Muscle of arm (tissue), 14 donors: Measurements from ENCODE around the gene NPAS4. TPM values are rescaled to one million over a fixed set of nuclear protein-coding genes. Genes with fewer than 3 reads are reported as not detected.
A peak's percentile ranks its signal among the peaks of the same experiment; 100 is the strongest.
"Not testable (repeated sequence)": the region's sequence is repeated elsewhere in the genome, so short reads cannot be mapped to it uniquely, and the experiment has no call there.

Source experiments
- DNase-seq: peaks from one replicate; pipeline ENCODE4 v3.0.0-alpha.2; 2013
- long read RNA-seq, 11 donors: transcript quantifications; one replicate each; lab custom pipeline, GENCODE V29; 2026
- polyA plus RNA-seq, 12 donors: library from polyadenylated mRNA; unstranded; fragments of 120-200 nt; gene quantifications; one replicate each; pipeline ENCODE4 v1.2.1, GENCODE V29; 2013; ENCODE audit not compliant: insufficient read length in 12 of 12

NPAS4 gene
- polyA plus RNA-seq: under 1 TPM in 8 of 12 donors, not detected in 4; 0.07 to 0.58 (median 0.22) TPM
- long read RNA-seq, donor 1, partial matches to known transcripts: 0 of 1 reads
- long read RNA-seq, donor 1, other reads (novel, unspliced or antisense): 0 of 1 reads
- long read RNA-seq, donor 2: 0 reads
- long read RNA-seq, donor 3: 0 reads
- long read RNA-seq, donor 4: 0 reads
- long read RNA-seq, donor 5: 0 reads
- long read RNA-seq, donor 6: 0 reads
- long read RNA-seq, donor 7: 0 reads
- long read RNA-seq, donor 8: 0 reads
- long read RNA-seq, donor 9: 0 reads
- long read RNA-seq, donor 10: 0 reads
- long read RNA-seq, donor 11: 0 reads

- no peak for DNase-seq
Measured at GRCh38 chr11:66420671-66421476, at the start of gene NPAS4. Gene NPAS4 (plus strand): TSS chr11:66421035. CDS start chr11:66421180, 145 bp downstream.

DNA sequence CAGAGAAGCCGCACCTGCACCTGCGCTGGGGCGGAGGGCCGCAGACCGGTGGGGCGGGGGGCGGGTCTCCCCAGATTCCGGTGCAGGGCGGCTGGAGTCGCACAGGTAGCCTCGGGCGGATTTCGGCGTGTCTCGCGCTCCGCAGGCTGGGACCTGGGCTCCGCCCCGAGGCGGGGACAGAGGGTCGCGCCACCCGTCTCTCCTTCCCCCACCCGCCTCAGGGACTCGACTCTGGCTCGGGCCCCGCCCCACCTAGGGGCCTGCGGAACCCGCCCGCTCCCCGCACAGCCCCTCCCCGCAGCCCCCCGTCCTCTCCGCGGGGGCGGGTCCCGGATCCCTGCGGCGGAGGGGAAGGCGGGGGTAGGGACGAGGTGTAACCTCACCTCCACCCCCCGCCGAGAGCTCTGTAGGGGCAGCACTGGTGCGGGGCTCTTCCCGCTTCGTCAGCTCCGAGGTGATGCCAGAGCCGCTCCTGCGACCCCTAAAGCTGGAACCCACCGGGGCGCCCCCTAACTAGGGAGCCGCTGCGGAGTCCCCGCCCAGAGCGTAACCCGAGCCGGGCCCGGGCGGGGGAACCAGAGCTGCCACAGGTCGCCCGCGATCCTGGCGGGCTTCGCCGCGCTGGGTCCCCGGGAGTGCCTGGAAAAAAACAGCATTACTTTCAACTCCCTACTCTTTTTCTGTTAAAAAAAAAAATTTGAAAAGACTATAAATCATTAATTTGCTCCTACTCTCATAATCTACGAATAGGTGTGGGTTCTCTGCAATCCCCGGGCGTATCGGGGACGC, 49.0 kb upstream of the NPAS4 start, which contains the start of gene SLC29A2:
TSS of gene SLC29A2 (minus strand) at position 134 of the 789 bp plus-strand sequence. CDS start 169 bp downstream, outside the sequence.
- DNase-seq: no peak

- DNase-seq: no peak
Measured at GRCh38 chr11:66373265-66373664, 47.6 kb upstream of the NPAS4 start.

DNA sequence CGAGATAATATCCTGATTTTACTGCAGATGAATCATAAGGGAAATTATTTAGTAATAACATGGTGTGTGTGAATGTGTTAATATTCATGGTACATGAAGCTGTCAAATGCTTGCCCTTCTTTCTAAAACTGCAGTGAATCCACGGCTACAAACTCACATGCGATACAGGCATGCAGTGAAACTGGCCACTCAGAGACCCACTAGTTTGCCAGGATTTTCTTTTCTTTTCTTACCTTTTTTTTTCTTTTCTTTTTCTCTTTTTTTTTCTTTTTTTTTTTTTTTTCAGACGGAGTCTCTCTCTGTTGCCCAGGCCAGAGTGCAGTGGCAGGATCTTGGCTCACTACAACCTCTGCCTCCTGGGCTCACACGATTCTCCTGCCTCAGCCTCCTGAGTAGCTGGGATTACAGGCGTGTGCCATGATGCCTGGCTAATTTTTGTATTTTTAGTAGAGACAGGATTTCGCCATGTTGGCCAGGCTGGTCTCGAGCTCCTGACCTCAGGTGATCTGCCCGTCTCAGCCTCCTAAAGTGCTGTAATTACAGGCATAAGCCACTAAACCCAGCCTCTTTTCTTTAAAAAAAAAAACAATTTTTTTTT, 47.0 kb upstream of the NPAS4 start:
- DNase-seq: not testable (repeated sequence)

DNA sequence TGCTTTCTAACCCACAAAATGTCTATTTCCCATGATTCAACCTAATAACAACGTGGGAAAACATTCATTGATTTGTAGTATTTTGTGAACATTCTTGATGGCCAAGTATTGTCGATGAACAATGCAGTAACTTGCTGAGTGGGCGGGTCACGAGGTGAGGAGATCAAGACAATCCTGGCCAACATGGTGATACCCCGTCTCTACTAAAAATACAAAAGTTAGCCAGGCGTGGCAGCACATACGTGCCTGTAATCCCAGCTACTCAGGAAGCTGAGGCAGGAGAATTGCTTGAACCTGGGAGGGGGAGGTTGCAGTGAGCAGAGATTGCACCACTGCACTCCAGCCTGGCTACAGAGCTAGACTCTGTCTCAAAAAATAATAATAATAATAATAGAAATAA, 40.6 kb upstream of the NPAS4 start:
- DNase-seq: not testable (repeated sequence)

GRCh38 chr11:66384316-66384715, 36.5 kb upstream of the NPAS4 start:
- DNase-seq: not testable (repeated sequence)

GRCh38 chr11:66386171-66387069, 34.4 kb upstream of the NPAS4 start:
- DNase-seq: peak; percentile 76

DNA sequence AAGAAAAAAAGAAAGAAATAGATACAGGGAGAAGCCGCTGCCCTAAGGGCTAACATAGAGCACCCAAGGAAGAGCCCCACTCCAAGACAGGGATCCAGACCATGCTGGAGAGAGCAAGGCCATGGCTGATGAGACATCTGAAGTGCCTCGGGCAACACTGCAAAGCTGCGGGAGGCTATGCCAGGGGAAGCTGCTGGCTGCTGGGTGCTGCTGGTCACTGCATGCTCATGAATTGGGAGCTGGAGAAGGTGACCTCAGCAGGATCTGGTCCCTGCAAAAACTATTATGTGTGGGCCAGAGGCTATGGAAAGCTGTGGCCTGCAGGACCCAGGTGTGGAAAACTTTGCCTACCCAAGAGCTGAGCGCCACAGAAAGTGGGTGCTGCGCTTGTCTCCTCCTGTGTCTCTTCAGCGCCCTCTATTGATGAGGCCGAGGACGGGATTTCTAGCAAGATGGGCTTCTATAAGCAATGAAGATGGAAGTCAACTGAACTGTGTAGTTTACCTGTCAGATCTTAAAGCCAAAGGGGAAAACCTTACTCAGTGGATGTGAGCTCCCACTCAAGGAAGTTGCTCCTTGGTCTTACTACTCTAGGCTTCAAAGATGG, 32.0 kb upstream of the NPAS4 start:
- no peak for DNase-seq

DNA sequence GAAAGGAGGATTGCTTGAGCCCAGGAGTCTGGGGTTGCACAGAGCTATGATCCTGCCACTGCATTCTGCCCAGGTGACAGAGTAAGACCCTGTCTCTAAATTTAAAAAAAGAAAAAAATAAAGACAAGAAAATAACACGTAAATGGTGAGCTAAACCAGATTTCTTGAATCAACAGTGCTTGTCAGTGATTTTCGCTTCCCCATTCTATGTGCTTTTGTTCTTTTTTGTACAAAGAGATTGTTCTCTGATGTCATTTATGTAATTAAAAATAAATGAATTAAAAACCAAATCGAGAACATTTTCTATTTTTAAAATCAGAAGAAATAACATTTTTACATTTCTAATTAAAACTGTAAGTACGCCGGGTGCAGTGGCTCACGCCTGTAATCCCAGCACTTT, 29.5 kb upstream of the NPAS4 start:
- DNase-seq: no peak

DNA sequence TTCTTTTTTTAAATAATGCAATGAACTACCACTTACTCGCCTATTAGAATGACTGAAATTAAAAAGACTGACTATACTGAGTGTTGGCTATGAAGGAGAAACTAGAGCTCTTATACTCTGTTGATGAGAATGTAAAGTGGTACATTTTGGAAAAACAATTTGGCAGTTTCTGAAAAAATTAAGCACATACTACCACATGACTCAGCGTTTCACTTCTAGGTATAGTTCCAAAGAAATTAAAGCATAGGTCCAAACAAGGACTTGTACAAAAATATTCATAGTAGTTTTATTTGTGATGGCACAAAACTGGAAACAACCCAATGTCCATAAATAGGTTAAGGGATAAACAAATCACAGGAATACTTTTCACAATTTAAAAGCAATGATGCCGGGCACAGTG, 26.9 kb upstream of the NPAS4 start:
- DNase-seq: no peak

GRCh38 chr11:66407651-66408050, 13.2 kb upstream of the NPAS4 start:
- DNase-seq: no peak

GRCh38 chr11:66408488-66409214, 12.2 kb upstream of the NPAS4 start:
- DNase-seq: peak; percentile 90

DNA sequence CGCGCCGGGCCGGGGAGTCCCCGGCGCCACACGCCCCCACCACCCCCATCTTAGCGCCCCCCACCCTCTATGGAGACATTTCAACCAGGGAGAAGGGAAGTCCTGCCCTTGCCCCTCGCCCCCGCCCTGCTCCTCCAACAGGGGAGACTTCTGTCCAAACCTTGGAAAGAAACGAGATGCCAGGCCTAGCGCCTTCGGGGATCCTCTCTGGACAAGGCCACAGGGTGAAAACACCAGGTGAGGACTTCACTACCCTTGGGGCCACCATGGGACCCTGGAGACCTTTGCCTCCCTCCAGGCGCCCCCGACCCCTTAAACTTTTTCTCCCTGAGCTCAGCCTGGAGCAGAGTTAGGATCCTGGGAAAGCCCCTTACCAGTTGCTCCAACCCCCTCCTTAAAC, 11.6 kb upstream of the NPAS4 start:
- DNase-seq: no peak

GRCh38 chr11:66410191-66410590, 10.6 kb upstream of the NPAS4 start:
- DNase-seq: no peak

- no peak for DNase-seq
Measured at GRCh38 chr11:66411323-66411722, 9.5 kb upstream of the NPAS4 start.

DNA sequence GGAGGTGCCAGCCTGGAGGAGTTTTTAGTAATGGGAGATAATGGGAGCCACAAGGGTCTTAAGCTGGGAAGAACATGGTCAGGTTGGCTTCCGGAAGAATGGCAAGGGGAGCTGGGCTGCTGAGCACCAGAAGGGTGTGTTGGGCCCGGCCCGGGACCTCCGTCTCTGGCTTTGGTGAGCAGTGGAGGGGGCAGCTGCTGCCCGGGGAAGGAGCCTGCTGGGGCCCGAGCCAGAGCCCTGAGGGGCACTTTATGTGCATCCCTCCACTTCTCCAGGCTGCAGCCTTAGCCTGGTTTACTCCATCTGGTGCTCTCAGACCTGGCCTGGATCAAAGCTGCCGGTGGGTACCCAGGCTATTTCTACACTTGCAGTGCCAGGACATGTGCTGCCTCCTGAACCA, 8.7 kb upstream of the NPAS4 start:
- no peak for DNase-seq

DNA sequence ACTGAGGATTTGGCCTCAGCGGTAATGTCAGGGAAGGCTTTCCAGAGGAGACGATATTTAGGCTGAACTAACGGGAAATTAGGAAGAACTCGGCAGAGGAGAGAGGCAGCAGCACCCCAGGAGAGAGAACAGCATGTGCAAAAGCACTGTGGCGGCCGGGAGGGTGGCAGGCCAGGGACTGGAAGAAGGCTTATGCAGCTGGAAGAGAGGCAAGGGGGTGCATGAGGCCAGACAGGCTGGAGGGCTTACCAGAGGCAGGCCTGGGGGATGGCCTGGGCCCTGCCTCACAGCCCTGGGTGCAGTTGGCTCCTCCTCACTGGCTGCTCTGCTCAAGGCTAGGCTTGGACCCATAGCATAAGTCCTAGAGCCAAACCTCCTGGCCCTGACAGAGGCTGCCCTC, 7.7 kb upstream of the NPAS4 start:
- DNase-seq: no peak

- DNase-seq: no peak
Measured at GRCh38 chr11:66414120-66414934, 6.5 kb upstream of the NPAS4 start.

- no peak for DNase-seq
Measured at GRCh38 chr11:66415423-66415822, 5.4 kb upstream of the NPAS4 start.
